NCI-H510A (cell line): ENCODE measurements around the gene POU2F1.
"Not testable (repeated sequence)": the region's sequence is repeated elsewhere in the genome, so short reads cannot be mapped to it uniquely, and the experiment has no call there.

ENCODE experiments used
- DNase-seq: peaks from one replicate; lab custom pipeline; 2025; lab: John Stamatoyannopoulos, UW

The POU2F1 gene

GRCh38 chr1:167231873-167232450, 11.3 kb downstream of the POU2F1 start:
- DNase-seq = no peak

DNA sequence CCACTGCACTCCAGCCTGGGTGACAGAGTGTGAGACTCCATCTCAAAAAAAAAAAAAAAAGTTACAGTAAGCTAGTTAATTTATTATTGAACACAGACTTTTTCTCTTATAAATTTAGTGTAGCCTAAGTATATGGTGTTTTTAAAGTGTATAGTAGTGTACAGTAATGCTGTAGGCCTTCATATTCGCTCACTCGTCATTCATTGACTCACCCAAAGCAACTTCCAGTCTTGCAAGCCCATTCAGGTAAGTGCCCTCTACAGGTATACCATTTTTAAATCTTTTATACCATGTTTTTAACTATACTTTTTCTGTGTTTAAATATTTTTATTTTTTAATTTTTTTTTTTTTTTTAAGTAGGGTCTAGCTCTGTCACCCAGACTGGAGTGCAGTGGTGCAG, 12.1 kb downstream of the POU2F1 start:
- no peak for DNase-seq

- DNase-seq = no peak
Observed at GRCh38 chr1:167233373-167233772, 12.7 kb downstream of the POU2F1 start.

GRCh38 chr1:167237000-167237399, 16.3 kb downstream of the POU2F1 start:
- no peak for DNase-seq

- no peak for DNase-seq
Observed at GRCh38 chr1:167238713-167239112, 18.0 kb downstream of the POU2F1 start.

- no peak for DNase-seq
Observed at GRCh38 chr1:167239257-167239656, 18.6 kb downstream of the POU2F1 start.

DNA sequence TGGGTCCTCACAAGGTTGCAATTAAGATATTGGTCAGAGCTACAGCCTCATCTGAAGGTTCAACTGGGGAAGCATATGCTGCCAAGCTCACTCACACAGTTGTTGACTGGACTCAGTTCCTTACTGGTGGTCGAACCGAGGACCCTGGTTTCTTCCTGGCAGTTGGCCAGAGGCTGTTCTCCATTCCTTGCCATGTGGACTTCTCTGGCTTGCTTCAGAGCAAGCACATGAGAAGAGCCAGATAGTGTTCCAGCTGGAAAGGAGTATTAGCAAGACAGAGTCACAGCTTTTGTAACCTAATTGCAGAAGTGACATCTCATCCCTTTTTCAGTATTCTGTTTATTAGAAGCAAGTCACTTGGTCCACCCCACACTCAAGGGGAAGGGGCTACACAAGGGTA, 23.6 kb downstream of the POU2F1 start:
- DNase-seq = no peak

- DNase-seq = not testable (repeated sequence)
Observed at GRCh38 chr1:167245168-167245567, 24.5 kb downstream of the POU2F1 start.

GRCh38 chr1:167246971-167247370, 26.3 kb downstream of the POU2F1 start:
- no peak for DNase-seq

GRCh38 chr1:167247754-167248153, 27.1 kb downstream of the POU2F1 start:
- no peak for DNase-seq

- DNase-seq = no peak
Observed at GRCh38 chr1:167248707-167249642, 28.3 kb downstream of the POU2F1 start.

DNA sequence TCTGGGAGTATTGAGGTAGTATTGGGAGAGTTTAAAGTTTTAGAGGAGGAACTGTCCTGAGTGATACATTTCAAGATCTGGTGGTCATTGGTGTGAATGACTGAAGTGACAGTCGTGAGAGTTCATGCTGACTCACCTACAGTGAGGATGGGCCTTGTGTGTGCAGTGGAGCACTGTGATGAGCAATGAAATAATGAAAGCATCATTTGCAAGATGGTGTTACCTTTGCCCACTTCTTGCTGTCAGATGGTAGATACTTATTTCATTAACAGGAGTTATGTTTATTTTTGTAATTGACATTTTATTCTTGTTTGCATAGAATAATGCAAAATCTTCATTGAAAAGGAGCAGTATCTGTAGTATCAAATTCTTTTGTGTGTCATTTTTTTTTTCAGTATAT, 29.0 kb downstream of the POU2F1 start:
- DNase-seq = no peak

- no peak for DNase-seq
Observed at GRCh38 chr1:167250482-167250881, 29.8 kb downstream of the POU2F1 start.

DNA sequence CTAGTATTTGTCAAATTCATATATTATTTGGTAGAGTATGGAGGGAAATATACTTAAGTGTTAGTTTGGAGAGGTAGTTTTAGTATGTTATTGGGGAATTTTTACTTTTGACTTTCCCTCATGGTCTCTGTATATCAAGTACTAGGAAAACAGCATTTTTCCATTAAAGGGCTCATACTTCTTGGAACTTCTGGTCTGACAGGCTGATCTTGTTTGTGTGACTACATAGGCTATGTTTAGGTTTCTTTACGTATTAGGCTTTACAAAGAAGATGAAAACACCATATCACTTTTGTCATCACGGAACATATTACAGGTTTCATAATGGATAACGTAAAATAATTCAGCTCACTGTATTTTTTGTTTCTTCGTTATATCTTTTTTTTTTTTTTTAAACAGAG, 30.8 kb downstream of the POU2F1 start:
- DNase-seq = no peak

GRCh38 chr1:167252986-167253385, 32.3 kb downstream of the POU2F1 start:
- DNase-seq = no peak

DNA sequence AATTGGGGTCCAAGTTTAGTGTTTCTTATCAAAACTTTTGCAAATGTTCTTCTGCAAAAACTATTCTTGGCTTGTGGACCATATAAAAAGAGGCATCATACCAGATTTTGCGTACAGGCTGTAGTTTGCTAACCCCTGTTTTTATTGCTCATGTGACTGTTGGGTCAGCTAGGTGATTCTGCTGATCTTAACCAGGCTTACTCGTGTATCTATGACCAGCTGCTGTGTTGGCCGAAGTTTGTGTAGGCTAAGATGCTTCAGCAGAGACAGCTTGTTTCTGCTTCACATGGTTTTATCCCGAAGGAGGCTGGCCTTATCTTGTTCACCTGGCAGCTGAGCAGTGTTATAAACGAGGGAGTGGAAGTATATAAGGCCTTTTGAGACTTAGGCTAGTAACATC, 38.2 kb downstream of the POU2F1 start:
- no peak for DNase-seq

DNA sequence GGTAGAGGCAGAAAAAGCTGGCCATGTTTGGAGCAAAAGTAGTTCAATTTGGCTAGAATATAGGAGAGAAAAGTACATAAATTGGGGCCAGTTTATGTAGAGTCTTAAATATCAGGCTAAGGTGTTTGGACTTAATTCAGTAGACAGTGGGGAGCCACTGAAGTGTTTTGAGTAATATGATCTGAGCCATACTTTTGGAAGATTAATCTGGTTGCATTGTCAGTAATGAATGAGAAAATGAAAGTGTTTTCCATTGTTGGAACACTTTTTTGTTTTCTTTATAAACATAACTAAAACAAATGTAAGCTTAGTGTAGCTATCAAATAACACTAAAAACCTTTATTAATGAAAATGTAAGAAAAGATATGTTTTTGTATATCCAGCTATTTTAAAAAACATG, 42.1 kb downstream of the POU2F1 start:
- no peak for DNase-seq

- no peak for DNase-seq
Observed at GRCh38 chr1:167263344-167263743, 42.7 kb downstream of the POU2F1 start.

GRCh38 chr1:167263819-167264464, 43.3 kb downstream of the POU2F1 start:
- DNase-seq = no peak

- DNase-seq = no peak
Observed at GRCh38 chr1:167266965-167267364, 46.3 kb downstream of the POU2F1 start.

DNA sequence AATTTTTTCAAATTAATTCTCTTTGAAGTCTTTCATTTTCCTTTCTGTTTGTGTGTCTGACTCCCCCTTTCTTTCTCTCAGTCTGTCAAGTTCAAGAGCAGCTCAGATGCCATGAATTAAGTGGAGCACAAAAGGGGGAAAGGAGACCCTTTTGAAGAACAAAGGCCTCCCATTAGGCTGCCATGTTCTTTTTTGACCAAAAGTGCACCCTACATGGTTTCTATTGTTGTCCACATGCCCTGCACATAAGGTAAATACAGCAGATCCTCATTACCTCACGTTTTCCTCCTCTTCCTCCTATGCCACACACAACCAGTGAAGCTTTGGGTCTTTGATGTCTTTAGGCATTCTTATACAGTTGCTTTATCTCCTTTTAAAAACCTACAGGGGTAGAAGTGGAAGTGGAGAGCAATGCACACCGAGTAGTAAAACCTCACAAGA, 47.7 kb downstream of the POU2F1 start:
- no peak for DNase-seq

DNA sequence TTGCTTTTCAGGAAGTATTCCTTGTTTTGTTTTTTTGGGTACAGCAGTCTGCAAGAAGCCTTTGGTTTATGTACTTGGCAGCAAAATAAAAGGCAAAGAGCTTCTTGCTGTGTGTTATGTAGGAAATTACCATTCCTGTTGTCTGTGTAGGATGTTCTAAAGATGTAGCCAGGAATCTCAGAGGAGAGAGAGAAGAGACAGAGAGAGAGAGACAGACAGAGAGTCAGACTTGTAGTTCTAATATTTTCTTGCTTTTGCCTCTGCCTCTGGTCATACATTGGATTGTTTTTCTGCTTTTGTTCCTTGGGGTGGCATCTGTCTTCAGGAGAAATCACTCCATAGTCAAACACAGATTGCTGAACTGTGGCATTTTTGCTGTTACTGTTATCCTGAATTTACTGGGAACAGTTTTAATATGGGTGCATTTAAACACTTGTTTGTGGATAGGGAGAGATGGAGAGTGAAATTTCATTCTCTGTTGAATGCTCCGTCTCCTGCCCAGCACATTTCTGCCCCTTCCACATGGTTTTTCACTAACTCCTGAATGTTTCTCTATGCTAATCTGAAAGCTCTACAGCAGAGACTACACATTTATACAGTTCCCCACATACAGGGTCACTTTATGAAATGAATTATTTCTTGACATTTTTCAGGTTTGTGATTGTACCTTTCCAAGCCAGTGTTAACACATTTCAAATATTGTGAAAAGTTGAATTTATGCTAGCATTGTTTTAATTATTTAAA, 49.8 kb downstream of the POU2F1 start:
- DNase-seq = no peak
